ENCODE data around the gene NFATC4.

Gene NFATC4

DNA sequence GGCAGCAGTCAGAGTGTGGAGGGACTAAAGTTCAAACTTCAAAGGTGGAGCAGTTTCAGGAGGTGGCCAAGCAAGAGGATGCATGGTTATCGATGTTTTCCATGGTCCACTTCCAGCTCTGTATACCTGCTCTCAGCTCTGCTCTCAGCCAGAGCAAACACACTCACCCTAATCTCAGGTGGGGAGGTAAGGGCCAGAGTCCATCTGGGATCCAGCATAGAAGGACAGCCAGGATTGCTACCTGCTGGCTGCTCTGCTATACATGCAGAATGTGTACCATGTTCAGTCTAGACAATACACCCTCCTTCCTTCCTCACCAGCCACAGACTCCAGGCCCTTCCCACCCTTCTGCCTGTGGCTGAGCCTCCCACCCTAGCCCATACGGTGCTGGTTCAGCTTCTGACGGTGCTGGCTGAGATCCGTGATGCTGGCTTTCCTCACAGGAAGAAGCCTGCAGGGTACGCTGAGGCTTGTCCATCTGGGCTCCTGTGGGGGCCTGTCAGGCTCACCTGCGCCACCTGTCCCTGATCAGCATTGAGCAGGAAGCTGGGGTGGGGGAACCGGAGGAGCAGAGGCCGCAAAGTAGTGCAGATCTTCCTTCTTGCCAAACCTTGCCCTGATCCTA lies 59.0 kb downstream of the NFATC4 start:
- DNase-seq (ENCODE audit: insufficient read length, low spot score): no peak
- no peak for TF ChIP-seq CTCF (IDR thresholded peaks at IDR 0.05; ENCODE audit: insufficient read depth, missing control alignments)
- FAIRE-seq: no peak

GRCh38 chr14:24427537-24428508 lies 59.8 kb downstream of the NFATC4 start:
- TF ChIP-seq CTCF (IDR thresholded peaks at IDR 0.05; ENCODE audit: insufficient read depth, missing control alignments): no peak
- FAIRE-seq (no peak), DNase-seq (ENCODE audit: insufficient read length, low spot score) (no peak)

- no peak for TF ChIP-seq CTCF (IDR thresholded peaks at IDR 0.05; ENCODE audit: insufficient read depth, missing control alignments)
- DNase-seq (ENCODE audit: insufficient read length, low spot score): no peak
Measured at GRCh38 chr14:24428628-24429394, 60.8 kb downstream of the NFATC4 start.

More at GRCh38 chr14:24428628-24429394, 60.8 kb downstream of the NFATC4 start:
- FAIRE-seq: no peak
